HCT116 (cell line): ENCODE results near the gene AFF1. TPM values are rescaled to one million over a fixed set of nuclear protein-coding genes. Genes with fewer than 3 reads are reported as not detected.

Experiments
- ATAC-seq: fragments of 200-7000 bp; cut with Tn5 transposase; 2 replicates; pipeline ENCODE4 v1.9.1; 2020; ENCODE audit warnings: mild to moderate bottlenecking, moderate library complexity
- BruUV-seq: library from RNA; stranded (reverse); fragments of 400-500 nt; replicated peaks from 2 replicates; lab custom pipeline; 2021; lab: Mats Ljungman, UMichigan
- CTCF ChIA-PET: fragments of 300-600 bp; sonication (Branson Sonifier 250); formaldehyde crosslinking; loops from one replicate; lab custom pipeline; 2021; ENCODE audit warnings: antibody characterized with exemption; lab: Charles Lee
- POLR2A ChIA-PET: fragments of 300-600, 350-600 bp; sonication (Branson Sonifier 250); formaldehyde crosslinking; loops from one replicate; lab custom pipeline; 2021; ENCODE audit warnings: antibody characterized with exemption; lab: Charles Lee
- RAD21 ChIA-PET, 2 experiments: fragments of 300-600 bp; sonication (Branson Sonifier 250); formaldehyde crosslinking; loops; one replicate each; lab custom pipeline; 2023; ENCODE audit warnings: low total read pairs in 2 of 2; ENCODE audit not compliant: uncharacterized antibody in 2 of 2, unreplicated experiment in 2 of 2, low non-redundant PET in 1 of 2; lab: Charles Lee
- DNase-seq: peaks from one replicate; pipeline ENCODE4 v3.0.0-alpha.2; 2010; ENCODE audit warnings: low read depth, low spot score
- H2AFZ ChIP-seq: fragments of 200-600 bp; shearing (Covaris generic), sonication (generic); 2 replicates; pipeline ENCODE4 v1.6.1; 2017; ENCODE audit warnings: low read depth, mixed run types, mixed read lengths, antibody characterized with exemption, low read length; ENCODE audit not compliant: poor library complexity, severe bottlenecking
- H3K27ac ChIP-seq: 2 replicates; pipeline ENCODE4 v1.5.1; 2012; ENCODE audit warnings: low read depth, low read length
- H3K27me3 ChIP-seq: fragments of 200-600 bp; sonication (generic); 2 replicates; pipeline ENCODE4 v1.6.1; 2016; ENCODE audit warnings: mixed run types, low read length, mixed read lengths; ENCODE audit not compliant: insufficient read depth
- H3K36me3 ChIP-seq, 2 experiments: fragments of 200-500 bp in 1 of 2; fragments of 200-600 bp in 1 of 2; sonication (Bioruptor generic) in 1 of 2; sonication (generic) in 1 of 2; 2 replicates each; pipeline versions ENCODE4 v1.5.1 to v1.6.1; 2014 to 2016; ENCODE audit warnings: low read length in 2 of 2, inconsistent platforms in 1 of 2, mixed read lengths in 1 of 2, mixed run types in 1 of 2; ENCODE audit not compliant: insufficient read depth in 2 of 2, control insufficient read depth in 1 of 2
- H3K4me1 ChIP-seq, 2 experiments: fragments of 200-600 bp in 1 of 2; sonication (generic) in 1 of 2; 2 replicates each; pipeline versions ENCODE4 v1.5.1 to v1.6.1; 2012 to 2017; ENCODE audit warnings: low read length in 2 of 2, inconsistent platforms in 1 of 2, mild to moderate bottlenecking in 1 of 2, mixed read lengths in 1 of 2, mixed run types in 1 of 2, moderate library complexity in 1 of 2; ENCODE audit not compliant: insufficient read depth in 2 of 2, control insufficient read depth in 1 of 2
- H3K4me2 ChIP-seq: fragments of 200-600 bp; sonication (generic); 2 replicates; pipeline ENCODE4 v1.6.1; 2017; ENCODE audit warnings: mixed run types, low read length, mixed read lengths
- H3K4me3 ChIP-seq, 2 experiments: fragments of 200-600 bp in 1 of 2; sonication (generic) in 1 of 2; replicated peaks in 1 of 2; 2 replicates each; pipeline ENCODE4 v1.5.1; 2011 to 2016; ENCODE audit warnings: low read length in 2 of 2, control low read depth in 1 of 2, low read depth in 1 of 2, mild to moderate bottlenecking in 1 of 2, mixed read lengths in 1 of 2, mixed run types in 1 of 2
- H3K79me2 ChIP-seq: fragments of 200-600 bp; sonication (generic); 2 replicates; pipeline ENCODE4 v1.6.1; 2017; ENCODE audit warnings: mild to moderate bottlenecking, mixed run types, low read length, moderate library complexity, mixed read lengths; ENCODE audit not compliant: insufficient read depth
- H3K9ac ChIP-seq: fragments of 200-600 bp; sonication (generic); 2 replicates; pipeline ENCODE4 v1.6.1; 2016; ENCODE audit warnings: low read length, mixed read lengths
- H3K9me2 ChIP-seq: fragments of 200-600 bp; sonication (generic), shearing (Covaris generic); 2 replicates; pipeline ENCODE4 v1.6.1; 2017; ENCODE audit warnings: mixed run types, mild to moderate bottlenecking, moderate library complexity; ENCODE audit not compliant: insufficient read depth
- H3K9me3 ChIP-seq, 2 experiments: fragments of 200-500 bp in 1 of 2; fragments of 200-600 bp in 1 of 2; sonication (Bioruptor generic) in 1 of 2; sonication (generic) in 1 of 2; 2 replicates each; pipeline ENCODE4 v1.6.1; 2014 to 2017; ENCODE audit warnings: low read length in 2 of 2, mixed read lengths in 2 of 2, inconsistent platforms in 1 of 2, low read depth in 1 of 2, mild to moderate bottlenecking in 1 of 2, mixed run types in 1 of 2, moderate library complexity in 1 of 2; ENCODE audit not compliant: control insufficient read depth in 1 of 2, insufficient read depth in 1 of 2
- H4K20me1 ChIP-seq: fragments of 200-600 bp; sonication (generic), shearing (Covaris generic); 2 replicates; pipeline ENCODE4 v1.6.1; 2017; ENCODE audit warnings: mixed run types, mild to moderate bottlenecking, moderate library complexity; ENCODE audit not compliant: insufficient read depth
- ATF3 ChIP-seq: IDR thresholded peaks from 2 replicates; pipeline ENCODE4 v1.6.1; 2012
- CEBPB ChIP-seq: IDR thresholded peaks from 2 replicates; pipeline ENCODE4 v1.6.1; 2012; ENCODE audit warnings: low read depth
- CTCF ChIP-seq, 3 experiments: fragments of 200-600 bp in 1 of 3; sonication (generic) in 1 of 3; IDR thresholded peaks in 2 of 3; conservative IDR thresholded peaks in 1 of 3; 2 replicates each; pipeline ENCODE4 v1.5.1; 2012 to 2017; ENCODE audit warnings: low read depth in 2 of 3, low read length in 2 of 3, antibody characterized with exemption in 1 of 3, borderline replicate concordance in 1 of 3, control low read depth in 1 of 3, mild to moderate bottlenecking in 1 of 3, mixed read lengths in 1 of 3, mixed run types in 1 of 3, moderate library complexity in 1 of 3; ENCODE audit not compliant: insufficient read depth in 1 of 3
- ELF1 ChIP-seq: IDR thresholded peaks from 2 replicates; pipeline ENCODE4 v1.6.1; 2012; ENCODE audit warnings: low read depth, borderline replicate concordance
- EZH2 ChIP-seq: fragments of 200-600 bp; sonication (generic); IDR thresholded peaks from 2 replicates; pipeline ENCODE4 v1.6.1; 2017; ENCODE audit warnings: antibody characterized with exemption, mixed run types
- EZH2phosphoT487 ChIP-seq: fragments of 200-600 bp; IDR thresholded peaks from 2 replicates; pipeline ENCODE4 v1.6.1; 2018; ENCODE audit warnings: antibody characterized with exemption, borderline replicate concordance
- FOSL1 ChIP-seq: IDR thresholded peaks from 2 replicates; pipeline ENCODE4 v1.6.1; 2012; ENCODE audit warnings: low read depth
- JUND ChIP-seq: IDR thresholded peaks from 2 replicates; pipeline ENCODE4 v1.6.1; 2012
- MAX ChIP-seq: IDR thresholded peaks from 2 replicates; pipeline ENCODE4 v1.6.1; 2012
- POLR2A ChIP-seq: IDR thresholded peaks from 2 replicates; pipeline ENCODE4 v1.7.0; 2011; ENCODE audit warnings: borderline replicate concordance; ENCODE audit not compliant: insufficient read depth, insufficient read length; ENCODE audit errors: extremely low read depth
- RAD21 ChIP-seq: IDR thresholded peaks from 2 replicates; pipeline ENCODE4 v1.6.1; 2012; ENCODE audit warnings: low read depth, mild to moderate bottlenecking
- SIN3A ChIP-seq: IDR thresholded peaks from 2 replicates; pipeline ENCODE4 v1.6.1; 2012; ENCODE audit warnings: low read depth
- SP1 ChIP-seq: IDR thresholded peaks from 2 replicates; pipeline ENCODE4 v1.6.1; 2012; ENCODE audit warnings: low read depth
- SRF ChIP-seq: IDR thresholded peaks from 2 replicates; pipeline ENCODE4 v1.6.1; 2012; ENCODE audit warnings: low read depth
- TCF7L2 ChIP-seq: IDR thresholded peaks from 2 replicates; pipeline ENCODE4 v1.7.0; 2011; ENCODE audit warnings: borderline replicate concordance, inconsistent platforms; ENCODE audit not compliant: insufficient read depth, insufficient read length; ENCODE audit errors: extremely low read depth
- YY1 ChIP-seq: IDR thresholded peaks from 2 replicates; pipeline ENCODE4 v1.6.1; 2011; ENCODE audit warnings: low read length, low read depth, moderate library complexity, mild to moderate bottlenecking; ENCODE audit not compliant: insufficient replicate concordance; ENCODE audit errors: extremely low read depth
- ZBTB33 ChIP-seq: IDR thresholded peaks from 2 replicates; pipeline ENCODE4 v1.6.1; 2011; ENCODE audit warnings: mild to moderate bottlenecking, low read length, moderate library complexity; ENCODE audit not compliant: insufficient replicate concordance; ENCODE audit errors: extremely low read depth
- ZNF274 ChIP-seq: fragments of 200-500 bp; sonication (Bioruptor generic); IDR thresholded peaks from 2 replicates; pipeline ENCODE4 v1.6.1; 2014; ENCODE audit warnings: mild to moderate bottlenecking, low read depth, low read length, inconsistent platforms
- intact Hi-C: fragments of 100-400 bp; cut with micrococcal nuclease; formaldehyde crosslinking; loops from 2 replicates; pipeline ENCODE4 v1.10.0; 2022
- total RNA-seq: library from RNA; stranded (reverse); gene quantifications from one replicate; pipeline ENCODE4 v1.2.1, GENCODE V29; 2021; ENCODE audit not compliant: unreplicated experiment

AFF1 gene
- total RNA-seq, 1 experiment from 2014 or later, result 43.1 TPM

- Histone ChIP-seq H3K4me2 (no peak overlapping the region), H3K79me2 (no peaks in the 10 kb centered on the region), H3K9me2 (no peaks in the 10 kb centered on the region), H3K36me3 (peaks cover 5% of the 10 kb centered on the region in 2 experiments; a peak in 1 of 4 replicates), H3K9ac (no peak overlapping the region), H3K9me3 (no peaks in the 10 kb centered on the region), H3K27ac (no peak overlapping the region), H2AFZ (no peak overlapping the region), H3K4me3 (no peak overlapping the region), H3K4me1 (no peaks in the 10 kb centered on the region), H4K20me1 (no peaks in the 10 kb centered on the region), H3K27me3 (no peaks in the 10 kb centered on the region)
- TF ChIP-seq TCF7L2 (no peak), ZBTB33 (no peak), SP1 (no peak), EZH2 (no peak), EZH2phosphoT487 (no peak), CTCF (IDR thresholded peaks at IDR 0.05 in 2 of 3, conservative IDR thresholded peaks at IDR 0.05 in 1 of 3; ENCODE audit: borderline replicate concordance in 1 of 3, insufficient read depth in 1 of 3, low read depth in 2 of 3, low read length in 2 of 3) (no peak), FOSL1 (no peak), SIN3A (no peak), ATF3 (no peak), JUND (no peak), MAX (no peak), ELF1 (no peak), SRF (no peak), RAD21 (no peak), YY1 (no peak), POLR2A (no peak), ZNF274 (no peak), CEBPB (no peak)
- POLR2A ChIA-PET, result no interaction called here
- DNase-seq (no peak), ATAC-seq (no peak)
- intact Hi-C loops, result no loop called here
- CTCF ChIA-PET, result interaction anchor here (0.8 kb wide), 1 partner anchor 194 kb away, joined by 5 read pairs; no protein-coding TSS in a partner anchor
- RAD21 ChIA-PET, result no interaction called here
- no TSS peak for BruUV-seq
Observed at GRCh38 chr4:87117051-87117731, 182.4 kb downstream of the AFF1 start.
